GM10266 (cell line): ENCODE measurements around the gene TOMM40.
"Not testable (repeated sequence)": the region's sequence is repeated elsewhere in the genome, so short reads cannot be mapped to it uniquely, and the experiment has no call there.

Source experiments
- DNase-seq: peaks from one replicate; pipeline ENCODE4 v3.0.0; 2012; ENCODE audit errors: extremely low spot score
- TF ChIP-seq, protein P1 (sequence below): IDR thresholded peaks from 2 replicates; pipeline ENCODE4 v1.5.1; 2012; ENCODE audit warnings: mild to moderate bottlenecking, low read depth; ENCODE audit not compliant: control insufficient read depth, insufficient read depth; ENCODE audit errors: missing control alignments

The TOMM40 gene

DNA sequence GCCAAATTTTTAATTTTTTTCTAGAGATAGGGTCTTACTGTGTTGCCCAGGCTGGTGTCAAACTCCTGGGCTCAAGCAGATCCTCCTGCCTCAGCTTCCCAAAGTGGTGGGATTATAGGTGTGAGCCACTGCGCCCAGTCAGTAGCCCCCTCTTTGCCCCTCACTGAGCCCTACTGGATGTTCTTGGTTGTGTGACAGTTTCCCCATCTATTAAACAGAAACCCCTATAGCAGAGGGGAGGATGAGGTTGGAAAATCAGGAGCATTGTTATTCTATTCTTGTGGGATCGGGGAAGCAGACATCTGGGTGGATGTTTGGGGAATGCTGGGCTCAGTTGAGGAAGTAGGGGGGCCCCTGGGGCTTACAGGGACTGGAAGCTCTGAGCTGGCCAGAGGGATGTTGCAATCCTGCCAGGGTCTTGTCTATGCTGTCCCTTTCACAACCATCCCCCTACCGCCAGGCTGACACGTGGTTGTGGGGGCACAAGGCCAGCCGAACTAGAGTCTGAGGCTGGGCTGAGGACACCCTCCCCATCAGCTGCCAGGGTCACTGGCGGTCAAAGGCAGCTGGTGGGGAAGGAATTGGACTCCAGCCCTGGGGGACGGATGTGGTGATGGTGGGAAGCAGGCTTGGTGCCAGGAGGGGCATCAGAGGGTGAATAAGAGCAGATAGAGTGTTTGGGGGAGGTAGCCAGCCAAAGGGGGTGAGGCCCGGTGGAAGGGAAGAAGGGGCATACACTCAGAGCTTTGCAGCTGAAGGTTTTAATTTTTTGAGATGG is 34.2 kb downstream of the TOMM40 start:
- TF ChIP-seq, protein P1, sequence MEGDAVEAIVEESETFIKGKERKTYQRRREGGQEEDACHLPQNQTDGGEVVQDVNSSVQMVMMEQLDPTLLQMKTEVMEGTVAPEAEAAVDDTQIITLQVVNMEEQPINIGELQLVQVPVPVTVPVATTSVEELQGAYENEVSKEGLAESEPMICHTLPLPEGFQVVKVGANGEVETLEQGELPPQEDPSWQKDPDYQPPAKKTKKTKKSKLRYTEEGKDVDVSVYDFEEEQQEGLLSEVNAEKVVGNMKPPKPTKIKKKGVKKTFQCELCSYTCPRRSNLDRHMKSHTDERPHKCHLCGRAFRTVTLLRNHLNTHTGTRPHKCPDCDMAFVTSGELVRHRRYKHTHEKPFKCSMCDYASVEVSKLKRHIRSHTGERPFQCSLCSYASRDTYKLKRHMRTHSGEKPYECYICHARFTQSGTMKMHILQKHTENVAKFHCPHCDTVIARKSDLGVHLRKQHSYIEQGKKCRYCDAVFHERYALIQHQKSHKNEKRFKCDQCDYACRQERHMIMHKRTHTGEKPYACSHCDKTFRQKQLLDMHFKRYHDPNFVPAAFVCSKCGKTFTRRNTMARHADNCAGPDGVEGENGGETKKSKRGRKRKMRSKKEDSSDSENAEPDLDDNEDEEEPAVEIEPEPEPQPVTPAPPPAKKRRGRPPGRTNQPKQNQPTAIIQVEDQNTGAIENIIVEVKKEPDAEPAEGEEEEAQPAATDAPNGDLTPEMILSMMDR = no peak
- DNase-seq = no peak

DNA sequence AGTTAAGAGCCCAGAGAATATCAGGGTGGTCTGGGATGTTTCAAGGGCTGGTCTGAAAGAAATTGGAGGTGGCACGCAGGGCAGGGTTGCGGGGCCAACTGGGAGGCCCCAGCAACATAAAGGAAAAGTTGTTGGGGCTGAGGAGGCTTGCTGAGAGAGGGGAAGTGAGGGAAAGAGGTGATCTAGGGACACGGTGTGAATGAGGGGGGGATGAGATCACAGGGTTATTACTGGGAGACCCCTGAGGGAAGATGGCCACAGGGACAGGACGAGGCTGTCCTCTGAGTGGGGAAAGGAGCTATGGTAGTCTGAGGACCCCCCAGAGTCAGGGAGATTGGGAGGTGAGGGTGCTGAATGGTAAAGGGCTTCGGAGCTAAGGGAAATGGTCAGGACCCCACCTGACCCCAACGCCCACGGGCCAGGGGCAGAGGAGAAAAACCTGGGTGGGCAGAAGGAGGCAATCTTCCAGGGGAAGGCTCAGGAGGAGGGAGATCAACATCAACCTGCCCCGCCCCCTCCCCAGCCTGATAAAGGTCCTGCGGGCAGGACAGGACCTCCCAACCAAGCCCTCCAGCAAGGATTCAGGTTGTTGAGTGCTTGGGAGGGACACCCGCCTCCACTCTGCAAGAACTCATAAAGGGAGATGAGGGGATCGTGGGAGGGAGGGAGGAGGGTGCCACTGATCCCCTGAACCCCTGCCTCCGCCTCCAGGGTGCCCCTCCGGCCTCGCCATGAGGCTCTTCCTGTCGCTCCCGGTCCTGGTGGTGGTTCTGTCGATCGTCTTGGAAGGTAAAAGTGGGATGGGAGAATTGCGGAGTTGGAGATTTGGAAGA is 35.4 kb downstream of the TOMM40 start:
- not testable (repeated sequence) for DNase-seq

DNA sequence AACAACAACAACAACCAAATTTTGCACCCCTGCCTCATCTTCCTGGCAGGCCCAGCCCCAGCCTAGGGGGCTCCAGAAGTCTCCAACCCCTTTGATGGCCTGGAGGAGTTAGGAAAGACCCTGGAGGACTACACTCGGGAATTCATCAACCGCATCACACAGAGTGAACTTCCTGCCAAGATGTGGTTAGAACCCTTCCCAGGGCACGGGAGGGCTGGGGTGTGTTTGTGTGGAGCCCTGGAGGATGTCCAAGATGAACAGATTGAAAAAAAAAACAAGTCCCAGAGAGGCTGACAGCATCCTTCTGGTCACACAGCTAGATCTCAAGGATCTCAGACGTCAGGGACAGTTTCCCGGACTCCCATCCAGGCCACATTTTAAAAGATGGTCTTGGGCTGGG is 36.7 kb downstream of the TOMM40 start:
- TF ChIP-seq, protein P1 = no peak

DNA sequence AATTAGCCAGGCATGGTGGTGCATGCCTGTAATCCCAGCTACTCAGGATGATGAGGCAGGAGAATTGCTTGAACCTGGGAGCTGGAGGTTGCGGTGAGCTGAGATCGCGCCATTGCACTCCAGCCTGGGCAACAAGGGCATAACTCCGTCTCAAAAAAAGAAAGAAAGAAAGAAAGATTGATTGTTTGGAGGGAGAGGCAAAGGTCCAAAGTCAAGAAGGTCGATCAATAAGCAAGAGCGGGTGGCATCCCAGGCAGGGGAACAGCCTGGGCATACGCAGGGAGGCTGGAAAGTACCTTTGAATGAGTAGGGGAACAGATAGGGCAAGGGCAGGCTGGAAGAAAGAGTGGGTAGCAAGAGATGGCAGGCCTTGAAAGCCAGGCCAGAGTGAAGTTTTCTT is 39.0 kb downstream of the TOMM40 start:
- TF ChIP-seq, protein P1 = no peak

More for the DNA sequence above, 36.7 kb downstream of the TOMM40 start:
- no peak for DNase-seq

DNA sequence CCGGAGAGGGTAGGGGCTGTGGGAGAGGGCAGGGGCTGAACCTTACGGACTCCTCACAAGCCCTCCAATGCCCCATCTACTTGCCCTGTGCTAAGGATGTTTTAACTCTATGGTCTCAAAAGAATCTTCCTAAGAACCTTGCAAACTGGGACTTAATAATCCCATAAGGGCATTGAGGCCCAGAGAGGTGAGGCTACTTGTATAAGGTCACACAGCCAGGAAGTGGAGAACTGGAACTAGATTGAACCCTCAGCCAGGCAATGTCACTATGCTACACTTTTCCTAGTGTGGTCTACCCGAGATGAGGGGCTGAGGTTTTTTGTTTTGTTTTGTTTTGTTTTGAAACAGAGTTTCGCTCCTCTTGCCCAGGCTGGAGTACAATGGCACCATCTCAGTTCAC is 40.5 kb downstream of the TOMM40 start:
- TF ChIP-seq, protein P1 = no peak
- no peak for DNase-seq

More for the DNA sequence above, 39.0 kb downstream of the TOMM40 start:
- DNase-seq = no peak

DNA sequence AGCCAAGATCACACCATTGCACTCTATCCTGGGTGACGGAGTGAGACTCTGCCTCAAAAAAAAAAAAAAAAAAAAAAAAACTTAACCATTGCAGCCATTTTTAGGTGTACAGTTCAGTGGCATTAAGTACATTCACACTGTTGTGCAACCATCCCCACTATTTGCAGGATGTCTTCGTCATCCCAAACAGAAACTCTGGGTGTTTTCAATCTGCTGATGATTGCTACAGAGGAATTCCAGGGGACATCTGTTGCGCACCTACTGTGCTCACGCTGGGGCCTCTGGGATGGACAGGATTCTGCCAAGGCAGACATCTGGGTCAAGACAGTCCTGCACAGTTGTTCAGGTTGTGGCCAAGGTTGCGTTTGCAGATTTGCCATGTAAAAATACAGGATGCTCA is 48.6 kb downstream of the TOMM40 start:
- TF ChIP-seq, protein P1 = no peak
- no peak for DNase-seq

DNA sequence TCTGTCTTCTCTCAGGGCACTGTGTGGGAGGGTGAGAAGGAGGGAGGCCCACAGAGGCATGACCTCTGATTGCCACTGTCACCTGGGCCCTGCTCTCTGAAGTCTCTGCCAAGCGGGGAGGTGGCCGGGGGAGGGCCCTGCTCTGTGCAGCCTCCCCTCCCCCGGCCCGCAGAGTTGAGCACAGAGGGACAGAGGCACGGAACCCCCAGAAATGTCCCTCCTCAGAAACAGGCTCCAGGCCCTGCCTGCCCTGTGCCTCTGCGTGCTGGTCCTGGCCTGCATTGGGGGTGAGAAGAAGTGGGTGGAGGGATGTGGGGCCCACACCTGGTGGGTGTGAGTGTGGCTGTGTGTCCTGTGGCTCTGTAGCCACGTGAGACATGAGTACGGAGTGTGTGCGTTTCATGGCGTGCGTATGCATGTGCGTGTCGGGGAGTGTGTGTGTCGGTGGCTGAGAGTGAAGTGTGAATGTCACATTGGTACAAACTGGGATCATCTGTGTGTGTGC is 51.1 kb downstream of the TOMM40 start, which contains the start of gene APOC4:
TSS of gene APOC4 (plus strand) at position 171 of the 505 bp plus-strand sequence. CDS start at position 212, 41 bp downstream.
- TF ChIP-seq, protein P1 = no peak
- no peak for DNase-seq
